Measurements from ENCODE around the gene INSYN2B. TPM values are rescaled to one million over a fixed set of nuclear protein-coding genes. Genes with fewer than 3 reads are reported as not detected.

The INSYN2B gene
- total and polyA plus RNA-seq, 2 of the 4 experiments (the other 2 are of a cell fraction), result 9.1 to 33.5 TPM

DNA sequence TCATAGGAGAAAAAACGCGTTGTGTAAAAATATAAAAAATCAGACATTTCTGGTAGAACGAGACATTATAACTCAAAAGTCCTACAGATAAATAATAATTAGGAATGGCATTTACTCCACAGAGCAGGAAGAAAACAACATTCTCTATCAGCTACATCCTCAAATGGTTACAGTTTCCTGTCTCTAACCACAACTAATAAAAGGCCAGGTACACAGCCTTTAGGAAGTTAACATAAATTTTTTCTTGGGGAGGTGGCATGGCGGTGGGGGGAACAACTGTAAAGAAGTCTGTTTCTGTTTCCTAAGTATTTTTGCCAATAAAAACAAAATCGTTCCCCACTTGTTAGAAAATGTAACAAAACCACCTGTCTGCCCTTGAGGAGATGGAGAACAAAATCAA, 44.5 kb downstream of the INSYN2B start:
- in situ Hi-C loops (cut with MboI; ENCODE audit: low sequenced_read_pairs), result no loop called here
- ChIA-PET CTCF (interaction anchor here (1.5 kb wide), 1 partner anchor 44 kb away, joined by 10 read pairs; the partner anchor contains the start of gene INSYN2B), POLR2A (ENCODE audit: unreplicated experiment) (no interaction called here)

More for the DNA sequence above, 44.5 kb downstream of the INSYN2B start:
- Histone ChIP-seq H3K14ac (replicated peaks; ENCODE audit: low read depth, low read length) (no peak overlapping the region), H2BK20ac (ENCODE audit: low read depth, low read length) (no peak overlapping the region), H2AK9ac (replicated peaks; ENCODE audit: low read depth, low read length, poor library complexity) (no peak overlapping the region), H3K56ac (ENCODE audit: extremely low read depth, insufficient read depth, low read length) (no peak overlapping the region), H2BK5ac (ENCODE audit: low read depth, low read length, poor library complexity, severe bottlenecking) (no peak overlapping the region), H3K27me3 (ENCODE audit: control insufficient read depth, insufficient read depth, low read length) (no peaks in the 10 kb centered on the region), H2BK120ac (ENCODE audit: low read depth, low read length) (no peak overlapping the region), H2AFZ (replicated peaks; ENCODE audit: low read length, poor library complexity) (no peak overlapping the region), H3K18ac (ENCODE audit: low read depth, low read length) (no peak overlapping the region), H3K9me3 (ENCODE audit: control insufficient read depth, insufficient read depth, low read length) (no peaks in the 10 kb centered on the region), H4K5ac (ENCODE audit: low read depth, low read length) (no peak overlapping the region), H2AK5ac (ENCODE audit: low read depth, low read length) (no peak overlapping the region), H2BK15ac (ENCODE audit: low read depth, low read length) (no peak overlapping the region), H3K36me3 (ENCODE audit: control insufficient read depth, insufficient read depth, low read length) (no peaks in the 10 kb centered on the region; the same call in 1 of the 2 replicates), H3K27ac (ENCODE audit: insufficient read depth, low read length) (no peak overlapping the region), H3K79me1 (ENCODE audit: low read depth in 1 of 2, low read length in 2 of 2) (peaks cover 13 to 35% of the 10 kb centered on the region in 2 experiments; a peak in 3 of 4 replicates), H3K4me3 (ENCODE audit: insufficient read depth, low read depth, low read length) (no peak overlapping the region), H4K91ac (ENCODE audit: insufficient read depth, low read depth, low read length) (no peak overlapping the region), H3K23ac (ENCODE audit: low read depth, low read length) (no peak overlapping the region), H3K4ac (ENCODE audit: low read depth, low read length) (no peak overlapping the region), H4K8ac (ENCODE audit: low read depth in 2 of 2, low read length in 2 of 2) (no peak overlapping the region), H4K20me1 (ENCODE audit: insufficient read depth, low read length) (no peaks in the 10 kb centered on the region), H3K4me1 (ENCODE audit: control insufficient read depth, insufficient read depth, low read length) (peaks cover 13% of the 10 kb centered on the region), H3K9me1 (ENCODE audit: insufficient read depth, low read length) (peaks cover 10% of the 10 kb centered on the region), H3K9ac (ENCODE audit: low read depth, low read length) (no peak overlapping the region), H3K4me2 (ENCODE audit: low read depth, low read length) (no peak overlapping the region)
- ATAC-seq (ENCODE audit: low read depth) (no peak), DNase-seq (no peak)
- dilution Hi-C loops (cut with HindIII; ENCODE audit: low sequenced_read_pairs, unreplicated experiment), result no loop called here
- no TSS peak for BruUV-seq (replicated peaks)
- intact Hi-C loops (cut with micrococcal nuclease), result no loop called here
- TF ChIP-seq BHLHE40 (IDR thresholded peaks at IDR 0.05; ENCODE audit: low read depth, low read length) (no peak), CTCF (conservative IDR thresholded peaks at IDR 0.05; ENCODE audit: low read depth, low read length) (no peak), CEBPB (IDR thresholded peaks at IDR 0.05; ENCODE audit: low read depth, low read length) (no peak), RCOR1 (IDR thresholded peaks at IDR 0.05; ENCODE audit: insufficient replicate concordance, low read length) (no peak), SMC3 (IDR thresholded peaks at IDR 0.05; ENCODE audit: low read depth, low read length) (no peak), POLR2A (IDR thresholded peaks at IDR 0.05; ENCODE audit: low read depth, low read length) (no peak), RAD21 (IDR thresholded peaks at IDR 0.05; ENCODE audit: low read length) (no peak), CHD1 (IDR thresholded peaks at IDR 0.05; ENCODE audit: low read depth, low read length) (no peak), MXI1 (IDR thresholded peaks at IDR 0.05; ENCODE audit: borderline replicate concordance, low read depth, low read length) (no peak)
- TF ChIP-seq, protein P1, sequence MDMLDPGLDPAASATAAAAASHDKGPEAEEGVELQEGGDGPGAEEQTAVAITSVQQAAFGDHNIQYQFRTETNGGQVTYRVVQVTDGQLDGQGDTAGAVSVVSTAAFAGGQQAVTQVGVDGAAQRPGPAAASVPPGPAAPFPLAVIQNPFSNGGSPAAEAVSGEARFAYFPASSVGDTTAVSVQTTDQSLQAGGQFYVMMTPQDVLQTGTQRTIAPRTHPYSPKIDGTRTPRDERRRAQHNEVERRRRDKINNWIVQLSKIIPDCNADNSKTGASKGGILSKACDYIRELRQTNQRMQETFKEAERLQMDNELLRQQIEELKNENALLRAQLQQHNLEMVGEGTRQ (IDR thresholded peaks at IDR 0.05; ENCODE audit: low read depth, low read length), result no peak
- no CpG with 5 or more reads among the region's 5 CpGs for WGBS, 2 experiments (ENCODE audit: extremely low coverage in 2 of 2, insufficient read length in 1 of 2)
